Right renal pelvis (tissue), 4 donors: ENCODE measurements around the gene SLC15A1. TPM values are rescaled to one million over a fixed set of nuclear protein-coding genes. Genes with fewer than 3 reads are reported as not detected.
"Not testable (repeated sequence)": the region's sequence is repeated elsewhere in the genome, so short reads cannot be mapped to it uniquely, and the experiment has no call there.

Experiments used
- DNase-seq, 4 donors: peaks; one replicate each; pipeline ENCODE4 v3.0.0-alpha.2; 2013; ENCODE audit warnings: low read depth in 4 of 4, low spot score in 3 of 4, missing footprints in 1 of 4
- polyA plus RNA-seq, 4 donors: library from polyadenylated mRNA; unstranded; fragments of 120-200 nt; gene quantifications; one replicate each; pipeline ENCODE4 v1.2.1, GENCODE V29; 2013; ENCODE audit not compliant: insufficient read length in 4 of 4

SLC15A1 gene
- polyA plus RNA-seq, 4 donors = 7.0 to 9.8 (median 8.8) TPM

- DNase-seq = not testable (repeated sequence)
Observed at GRCh38 chr13:98754468-98754867, 2.0 kb upstream of the SLC15A1 start.

- peak in 2 of 4 donors; percentile 29 to 33 for DNase-seq
Observed at GRCh38 chr13:98751861-98752466, 508 bp downstream of the SLC15A1 start.

DNA sequence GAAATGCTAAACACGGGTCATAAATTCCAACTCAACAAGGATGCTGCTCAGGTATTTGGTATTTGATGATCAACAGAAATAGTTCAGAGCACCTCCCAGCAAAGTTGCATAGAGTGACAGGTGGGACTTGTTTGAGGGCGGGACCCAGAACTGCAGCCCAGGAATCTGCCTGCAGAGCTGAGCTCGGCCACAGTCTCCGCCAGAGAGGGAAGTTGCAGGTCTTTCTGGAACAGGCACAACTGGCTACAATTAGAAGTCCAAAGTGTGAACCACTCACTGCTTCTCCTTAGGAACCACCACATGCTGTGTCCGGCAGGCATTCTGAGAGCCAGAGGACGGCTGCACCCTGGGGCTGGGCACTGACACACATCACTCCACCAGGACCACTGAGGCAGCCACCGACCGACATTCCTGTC is 1.1 kb downstream of the SLC15A1 start:
- DNase-seq = peak in 1 of 4 donors; percentile 29

DNA sequence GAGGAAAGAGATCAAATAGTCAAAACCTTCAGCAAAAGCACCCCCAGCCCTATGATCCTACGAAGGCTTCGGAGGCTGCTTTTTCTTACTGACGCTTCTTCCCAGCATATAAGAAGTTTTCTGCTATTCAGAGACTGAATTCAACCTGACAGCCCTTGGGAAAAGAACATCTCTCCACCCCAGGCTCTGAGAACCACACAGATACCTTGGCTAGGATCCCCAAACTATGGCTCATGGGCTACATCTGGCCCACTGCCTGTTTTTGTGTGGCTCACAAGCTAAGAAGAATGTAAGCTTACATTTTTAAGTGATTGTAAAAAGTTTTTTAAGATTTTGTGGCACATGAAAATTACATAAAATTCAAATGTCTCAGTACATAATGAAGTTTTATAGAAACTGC is 3.0 kb downstream of the SLC15A1 start:
- no peak for DNase-seq

DNA sequence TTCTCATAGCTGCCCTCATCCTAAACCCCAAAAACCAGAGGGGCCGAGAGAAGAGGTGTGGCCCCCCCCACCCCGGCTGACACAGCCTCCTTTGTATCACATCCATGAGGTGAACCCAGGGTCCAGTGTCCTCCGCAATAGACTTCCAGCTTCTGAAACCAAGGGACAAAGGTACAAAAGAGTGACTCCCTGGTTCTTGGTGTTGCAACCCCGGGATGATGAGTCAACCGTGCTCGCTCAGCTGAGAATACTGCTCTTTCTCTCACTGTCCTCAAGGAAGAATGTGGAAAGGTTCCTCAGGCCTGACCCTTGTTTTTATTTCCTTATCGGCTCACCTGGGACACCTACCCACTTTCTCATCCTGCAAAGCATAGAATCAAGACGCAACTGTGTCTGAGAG is 5.5 kb downstream of the SLC15A1 start:
- no peak for DNase-seq

DNA sequence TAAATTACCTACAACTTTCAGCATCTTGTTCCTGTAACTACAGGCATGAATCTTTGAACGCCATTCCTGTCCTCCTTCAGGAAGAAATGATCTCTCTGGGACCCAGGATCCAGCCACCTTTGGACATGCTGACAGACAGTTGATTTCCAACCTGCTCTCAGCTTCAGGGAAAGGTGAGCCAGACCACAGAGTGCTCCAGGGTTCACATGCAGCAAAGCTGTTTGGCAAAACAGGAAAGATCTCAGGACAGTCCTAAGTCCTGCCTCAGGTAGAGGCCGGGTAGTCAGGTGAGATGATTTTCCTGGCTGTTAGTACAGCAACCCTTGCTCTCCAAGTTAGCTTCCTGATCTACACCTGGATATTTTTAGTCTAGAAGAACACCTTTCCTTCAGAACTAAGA is 9.1 kb downstream of the SLC15A1 start:
- no peak for DNase-seq

DNA sequence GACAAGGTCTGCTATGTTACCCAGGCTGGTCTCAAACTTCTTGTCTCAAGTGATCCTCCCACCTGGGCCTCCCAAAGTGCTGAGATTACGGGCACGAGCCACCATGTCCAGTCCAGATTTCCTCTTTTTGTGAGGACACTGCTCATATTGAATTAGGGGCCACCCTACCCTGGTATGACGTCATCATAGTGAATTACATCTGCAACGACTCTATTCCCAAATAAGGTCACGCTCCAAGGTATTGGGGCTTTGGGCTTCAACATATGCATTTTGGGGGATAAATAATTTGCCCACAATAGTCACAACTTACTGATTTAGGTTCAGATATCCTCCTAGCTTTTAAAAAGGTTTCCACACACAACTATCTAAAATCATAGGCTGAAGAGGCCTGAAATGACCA is 9.5 kb downstream of the SLC15A1 start:
- no peak for DNase-seq

GRCh38 chr13:98741741-98742435 is 10.6 kb downstream of the SLC15A1 start:
- DNase-seq = no peak

DNA sequence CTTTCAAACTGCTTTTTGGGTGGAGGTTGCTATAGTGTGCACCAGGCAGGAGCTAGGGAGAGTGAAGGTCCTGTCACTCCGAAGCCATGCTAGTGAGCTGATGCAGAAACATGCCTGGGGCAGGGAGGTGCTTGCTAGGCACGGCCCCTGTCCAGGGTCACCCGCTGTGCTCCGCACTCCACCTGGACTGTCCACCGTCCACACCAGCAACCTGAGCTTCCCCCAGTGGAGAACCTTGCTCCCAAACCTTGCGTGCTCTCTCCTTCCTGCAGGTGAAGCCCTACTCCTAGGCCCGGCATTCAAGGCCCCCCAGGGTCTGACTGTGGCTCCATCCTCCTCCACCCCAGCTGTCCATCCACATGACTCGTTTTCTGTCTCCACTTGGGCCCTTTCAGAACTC is 12.3 kb downstream of the SLC15A1 start:
- DNase-seq = no peak

- DNase-seq = no peak
Observed at GRCh38 chr13:98738993-98739392, 13.5 kb downstream of the SLC15A1 start.

- DNase-seq = no peak
Observed at GRCh38 chr13:98738213-98738612, 14.3 kb downstream of the SLC15A1 start.

- no peak for DNase-seq
Observed at GRCh38 chr13:98731925-98732324, 20.5 kb downstream of the SLC15A1 start.

DNA sequence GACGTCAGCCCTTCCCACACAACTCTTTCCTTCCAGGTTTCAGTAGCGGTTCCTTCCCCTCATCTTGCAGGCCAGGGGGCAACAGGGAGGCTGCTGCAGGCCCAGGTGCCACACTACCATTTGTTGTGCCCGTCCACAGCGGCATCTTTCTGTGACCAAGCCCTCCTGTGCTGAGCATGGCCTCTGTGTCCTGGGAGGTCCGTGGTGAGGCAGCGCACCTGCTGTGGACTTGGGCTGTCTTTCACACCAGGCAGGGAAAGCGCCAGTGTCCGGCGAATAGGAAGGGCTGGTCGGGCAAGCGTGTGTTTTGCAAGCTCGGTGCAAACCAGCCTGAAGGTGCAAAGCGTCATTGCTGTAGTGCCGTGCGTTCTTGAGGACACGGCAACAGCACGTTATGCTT is 21.4 kb downstream of the SLC15A1 start:
- no peak for DNase-seq

DNA sequence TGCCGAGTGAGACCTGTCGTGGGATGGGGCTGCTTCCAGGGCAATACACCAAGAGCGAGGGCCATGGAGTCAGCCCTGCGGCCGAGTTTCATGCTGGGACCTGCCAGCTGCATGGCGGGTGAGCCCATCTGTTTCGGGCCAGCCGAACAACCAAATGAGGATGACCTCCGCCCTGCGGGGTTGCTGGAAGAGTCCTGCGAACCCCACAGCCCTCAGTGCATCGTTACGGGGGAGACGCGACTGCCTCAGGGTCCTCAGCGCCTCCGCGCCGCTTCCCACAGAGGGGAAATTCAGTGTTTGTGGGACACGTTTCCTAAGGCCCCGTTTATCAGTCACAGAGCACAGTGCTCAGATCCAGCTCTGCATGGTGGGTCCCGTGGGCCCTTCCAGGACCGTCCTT is 22.0 kb downstream of the SLC15A1 start:
- no peak for DNase-seq

GRCh38 chr13:98729658-98730057 is 22.8 kb downstream of the SLC15A1 start:
- DNase-seq = no peak

GRCh38 chr13:98722958-98723357 is 29.5 kb downstream of the SLC15A1 start:
- no peak for DNase-seq

- no peak for DNase-seq
Observed at GRCh38 chr13:98721825-98722510, 30.5 kb downstream of the SLC15A1 start.

- no peak for DNase-seq
Observed at GRCh38 chr13:98719527-98720250, 32.8 kb downstream of the SLC15A1 start.

DNA sequence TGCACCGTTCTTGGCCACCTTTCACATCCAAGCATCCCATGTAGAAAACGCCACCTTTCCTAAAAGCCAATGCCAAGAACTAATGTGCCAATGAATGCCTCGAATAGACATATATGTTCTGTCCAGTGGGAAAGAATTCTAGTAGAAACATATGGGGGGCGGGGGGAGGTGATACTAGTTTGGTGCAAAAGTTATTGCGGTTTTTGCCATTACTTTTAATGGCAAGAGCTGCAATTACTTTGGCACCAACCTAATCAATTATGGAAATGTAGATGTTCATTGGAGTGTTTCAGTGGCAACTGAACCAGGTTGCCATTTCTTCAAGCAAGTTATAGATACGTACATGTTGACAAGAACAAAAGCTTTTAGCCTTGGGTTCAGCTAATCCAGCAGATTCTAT is 34.6 kb downstream of the SLC15A1 start:
- no peak for DNase-seq

DNA sequence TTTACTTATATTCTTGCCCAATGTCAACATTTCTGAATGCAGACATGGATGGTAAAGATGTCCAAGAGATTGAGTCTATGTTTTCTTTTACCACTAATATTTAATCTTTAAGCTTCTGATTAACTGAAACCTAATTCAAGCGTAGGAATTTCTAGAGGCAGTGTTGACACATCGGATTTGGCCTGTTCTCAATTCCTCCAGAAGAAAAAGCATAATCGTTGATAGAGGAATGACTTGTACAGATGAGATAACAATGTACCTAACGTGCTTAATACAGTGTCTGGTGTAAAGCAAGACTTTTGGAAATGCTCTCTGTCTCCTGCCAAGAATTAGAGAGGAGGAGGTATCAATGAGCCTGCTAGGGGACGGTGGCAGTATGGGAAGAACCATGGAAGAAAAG is 35.2 kb downstream of the SLC15A1 start:
- no peak for DNase-seq

DNA sequence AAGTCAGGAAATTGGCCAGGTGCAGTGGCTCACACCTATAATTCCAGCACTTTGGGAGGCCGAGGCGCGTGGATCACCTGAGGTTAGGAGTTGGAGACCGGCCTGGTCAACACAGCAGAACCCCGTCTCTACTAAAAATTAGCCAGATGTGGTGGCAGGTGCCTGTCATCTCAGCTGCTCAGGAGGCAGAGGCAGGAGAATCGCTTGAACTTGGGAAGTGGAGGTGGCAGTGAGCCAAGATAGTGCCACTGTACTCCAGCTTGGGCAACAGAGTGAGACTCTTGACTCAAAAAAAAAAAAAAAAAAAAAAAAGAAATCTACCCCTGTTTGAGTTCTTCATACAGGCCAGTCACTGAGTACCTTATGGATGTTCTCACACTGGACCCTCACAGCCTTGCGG is 42.0 kb downstream of the SLC15A1 start:
- no peak for DNase-seq
